ENCODE data around the gene FECH.
"Not testable (repeated sequence)": the region's sequence is repeated elsewhere in the genome, so short reads cannot be mapped to it uniquely, and the experiment has no call there.

Gene FECH

DNA sequence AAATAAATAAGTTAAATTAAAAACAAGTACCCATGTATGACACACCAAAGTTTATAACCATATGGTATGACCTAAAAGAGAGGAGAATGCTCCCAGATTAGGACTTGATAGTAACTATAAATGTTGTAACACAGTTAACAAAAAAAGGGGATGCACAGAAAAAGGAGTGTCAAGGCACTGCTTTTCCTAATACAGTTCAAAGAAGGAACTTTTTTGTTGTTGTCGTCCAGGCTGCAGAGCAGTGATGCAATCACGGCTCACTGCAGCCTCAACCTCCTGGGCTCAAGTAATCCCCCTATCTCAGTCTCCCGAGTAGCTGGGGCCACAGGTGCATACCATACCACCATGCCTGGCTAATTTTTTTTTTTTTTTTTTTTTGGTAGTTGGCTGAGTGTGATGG, 32.4 kb upstream of the FECH start:
- no peak for DNase-seq

DNA sequence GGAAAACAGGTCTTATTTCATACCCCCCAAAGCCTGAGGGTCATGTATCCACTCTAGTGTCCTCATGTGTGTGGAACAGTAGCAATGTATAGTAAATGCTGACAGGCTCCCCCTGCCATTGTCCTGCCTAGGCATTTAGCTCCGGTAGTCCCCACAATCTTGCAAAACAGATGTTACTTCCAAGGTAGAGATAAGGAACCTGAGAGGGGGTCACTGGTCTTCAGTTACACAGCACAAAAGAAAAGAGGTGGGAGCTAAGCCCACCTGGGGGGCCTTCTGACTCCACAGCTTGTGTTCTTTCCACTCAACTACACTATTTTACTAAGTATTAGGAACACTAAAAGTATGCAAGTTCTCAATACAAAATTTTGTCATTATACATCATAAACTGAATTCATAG, 17.4 kb upstream of the FECH start:
- Histone ChIP-seq H3K4me3 (ENCODE audit: low read depth, low read length) (no peak overlapping the region), H3K27ac (no peak overlapping the region), H3K36me3 (peaks cover 86% of the 10 kb centered on the region), H3K9me3 (ENCODE audit: severe bottlenecking) (no peaks in the 10 kb centered on the region), H3K27me3 (ENCODE audit: insufficient read depth, low read depth, severe bottlenecking) (no peaks in the 10 kb centered on the region)
- TF ChIP-seq, protein P1, sequence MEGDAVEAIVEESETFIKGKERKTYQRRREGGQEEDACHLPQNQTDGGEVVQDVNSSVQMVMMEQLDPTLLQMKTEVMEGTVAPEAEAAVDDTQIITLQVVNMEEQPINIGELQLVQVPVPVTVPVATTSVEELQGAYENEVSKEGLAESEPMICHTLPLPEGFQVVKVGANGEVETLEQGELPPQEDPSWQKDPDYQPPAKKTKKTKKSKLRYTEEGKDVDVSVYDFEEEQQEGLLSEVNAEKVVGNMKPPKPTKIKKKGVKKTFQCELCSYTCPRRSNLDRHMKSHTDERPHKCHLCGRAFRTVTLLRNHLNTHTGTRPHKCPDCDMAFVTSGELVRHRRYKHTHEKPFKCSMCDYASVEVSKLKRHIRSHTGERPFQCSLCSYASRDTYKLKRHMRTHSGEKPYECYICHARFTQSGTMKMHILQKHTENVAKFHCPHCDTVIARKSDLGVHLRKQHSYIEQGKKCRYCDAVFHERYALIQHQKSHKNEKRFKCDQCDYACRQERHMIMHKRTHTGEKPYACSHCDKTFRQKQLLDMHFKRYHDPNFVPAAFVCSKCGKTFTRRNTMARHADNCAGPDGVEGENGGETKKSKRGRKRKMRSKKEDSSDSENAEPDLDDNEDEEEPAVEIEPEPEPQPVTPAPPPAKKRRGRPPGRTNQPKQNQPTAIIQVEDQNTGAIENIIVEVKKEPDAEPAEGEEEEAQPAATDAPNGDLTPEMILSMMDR (IDR thresholded peaks at IDR 0.05; ENCODE audit: low read depth, low read length), result no peak
- no peak for DNase-seq

More for the DNA sequence above, 32.4 kb upstream of the FECH start:
- TF ChIP-seq, protein P1 (IDR thresholded peaks at IDR 0.05; ENCODE audit: low read depth, low read length), result no peak
- Histone ChIP-seq H3K27me3 (ENCODE audit: insufficient read depth, low read depth, severe bottlenecking) (no peaks in the 10 kb centered on the region), H3K27ac (no peak overlapping the region), H3K4me3 (ENCODE audit: low read depth, low read length) (no peak overlapping the region), H3K36me3 (peaks cover 56% of the 10 kb centered on the region), H3K9me3 (ENCODE audit: severe bottlenecking) (no peaks in the 10 kb centered on the region)

- no peak overlapping the region for H3K27ac ChIP-seq
- DNase-seq, result no peak
- TF ChIP-seq, protein P1 (IDR thresholded peaks at IDR 0.05; ENCODE audit: low read depth, low read length), result no peak
- H3K27me3 ChIP-seq (ENCODE audit: insufficient read depth, low read depth, severe bottlenecking), result no peaks in the 10 kb centered on the region
- peaks cover 20% of the 10 kb centered on the region for H3K36me3 ChIP-seq
- no peaks in the 10 kb centered on the region for H3K9me3 ChIP-seq (ENCODE audit: severe bottlenecking)
- no peak overlapping the region for H3K4me3 ChIP-seq (ENCODE audit: low read depth, low read length)
Measured at GRCh38 chr18:57595347-57595746, 8.8 kb upstream of the FECH start.

DNA sequence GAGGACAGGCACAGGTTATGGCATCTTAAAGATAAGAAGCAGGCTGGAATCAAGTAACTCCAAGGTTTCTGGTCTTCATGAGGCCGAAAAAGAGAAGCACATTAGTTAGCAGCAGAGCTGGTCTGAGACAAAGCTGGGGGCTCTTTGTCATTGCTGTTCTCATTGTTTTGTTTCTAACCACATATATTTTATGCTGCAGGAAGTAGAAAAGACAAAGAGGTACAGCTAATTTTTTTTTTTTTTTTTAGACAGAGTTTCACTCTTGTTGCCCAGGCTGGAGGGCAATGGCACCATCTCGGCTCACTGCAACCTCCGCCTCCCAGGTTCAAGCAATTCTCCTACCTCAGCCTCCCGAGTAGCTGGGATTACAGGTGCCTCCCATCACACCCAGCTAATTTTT, 6.2 kb upstream of the FECH start:
- not testable (repeated sequence) for H3K27me3 ChIP-seq (ENCODE audit: insufficient read depth, low read depth, severe bottlenecking); H3K27ac ChIP-seq; H3K9me3 ChIP-seq (ENCODE audit: severe bottlenecking); H3K36me3 ChIP-seq; H3K4me3 ChIP-seq (ENCODE audit: low read depth, low read length); DNase-seq

GRCh38 chr18:57589161-57589560, 2.7 kb upstream of the FECH start:
- no peaks in the 10 kb centered on the region; the same call in 1 of the 2 replicates for H3K36me3 ChIP-seq
- no peak for DNase-seq
- H3K27me3 ChIP-seq (ENCODE audit: insufficient read depth, low read depth, severe bottlenecking), result no peaks in the 10 kb centered on the region
- H3K4me3 ChIP-seq (ENCODE audit: low read depth, low read length), result no peak overlapping the region
- TF ChIP-seq, protein P1 (IDR thresholded peaks at IDR 0.05; ENCODE audit: low read depth, low read length), result no peak
- no peak overlapping the region for H3K27ac ChIP-seq
- no peaks in the 10 kb centered on the region for H3K9me3 ChIP-seq (ENCODE audit: severe bottlenecking)

DNA sequence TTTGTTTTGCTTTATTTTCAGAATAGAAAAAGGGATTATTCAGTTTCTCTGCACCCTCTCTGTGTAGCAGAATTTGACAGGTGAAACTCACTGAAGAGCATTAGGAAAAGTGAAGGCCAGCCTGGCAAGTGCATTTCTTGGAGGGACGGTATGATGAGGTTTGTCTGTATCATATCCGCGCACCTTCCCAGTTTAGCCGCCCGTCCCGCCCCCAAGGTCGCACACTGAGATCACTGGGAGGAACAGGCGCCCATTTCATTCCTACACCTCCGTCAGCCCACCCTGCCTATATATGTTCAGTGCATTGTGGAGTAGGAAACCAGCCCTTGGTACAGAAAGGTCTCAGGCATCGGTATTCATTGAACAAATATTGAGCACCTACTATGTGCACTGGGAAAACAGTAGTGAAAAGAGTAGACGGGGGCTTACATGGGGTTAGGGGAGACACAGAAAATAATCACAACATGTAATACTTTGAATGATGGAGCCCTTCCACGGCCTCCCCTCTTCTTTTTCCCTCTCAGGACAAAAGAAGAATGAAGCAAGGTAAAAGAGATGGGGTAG, 678 bp upstream of the FECH start:
- peak overlapping the region; percentile 72 for H3K27ac ChIP-seq

More for the DNA sequence above, 678 bp upstream of the FECH start:
- Histone ChIP-seq H3K4me3 (ENCODE audit: low read depth, low read length) (peak overlapping the region; percentile 89), H3K27me3 (ENCODE audit: insufficient read depth, low read depth, severe bottlenecking) (no peaks in the 10 kb centered on the region), H3K36me3 (0 out of 2 replicates have a peak, but pooled peaks cover 4% of the 10 kb centered on the region), H3K9me3 (ENCODE audit: severe bottlenecking) (no peaks in the 10 kb centered on the region)
- TF ChIP-seq, protein P1 (IDR thresholded peaks at IDR 0.05; ENCODE audit: low read depth, low read length), result no peak
- no peak for DNase-seq

All from WERI-Rb-1 (cell line).